H9 (cell line): Measurements from ENCODE around the gene EDIL3. TPM values are rescaled to one million over a fixed set of nuclear protein-coding genes. Genes with fewer than 3 reads are reported as not detected.
A peak's percentile ranks its signal among the peaks of the same experiment; 100 is the strongest.

Source experiments
- DNase-seq: peaks from one replicate; pipeline ENCODE4 v3.0.0-alpha.2; 2017
- H2AFZ ChIP-seq: one replicate; pipeline ENCODE4 v1.6.1; 2013; ENCODE audit warnings: mild to moderate bottlenecking, low read length, control low read depth, moderate library complexity
- H2AK5ac ChIP-seq: 2 replicates; pipeline ENCODE4 v1.6.1; 2013; ENCODE audit warnings: low read length, control low read depth, mixed read lengths; ENCODE audit not compliant: insufficient read length
- H2BK120ac ChIP-seq: one replicate; pipeline ENCODE4 v1.6.1; 2013; ENCODE audit warnings: low read depth, mild to moderate bottlenecking, low read length, control low read depth, inconsistent platforms; ENCODE audit not compliant: poor library complexity, severe bottlenecking
- H2BK12ac ChIP-seq: 2 replicates; pipeline ENCODE4 v1.6.1; 2013; ENCODE audit warnings: low read length, control low read depth, mixed read lengths, low read depth; ENCODE audit not compliant: insufficient read length
- H2BK15ac ChIP-seq: 2 replicates; pipeline ENCODE4 v1.6.1; 2013; ENCODE audit warnings: low read depth, low read length, control low read depth
- H2BK20ac ChIP-seq: one replicate; pipeline ENCODE4 v1.6.1; 2013; ENCODE audit warnings: low read depth, mild to moderate bottlenecking, low read length, control low read depth, inconsistent platforms; ENCODE audit not compliant: poor library complexity, severe bottlenecking
- H2BK5ac ChIP-seq: 2 replicates; pipeline ENCODE4 v1.6.1; 2013; ENCODE audit warnings: low read length, control low read depth, mixed read lengths; ENCODE audit not compliant: insufficient read length
- H3K14ac ChIP-seq: 2 replicates; pipeline ENCODE4 v1.6.1; 2013; ENCODE audit warnings: low read length, control low read depth; ENCODE audit not compliant: insufficient read depth
- H3K18ac ChIP-seq: 2 replicates; pipeline ENCODE4 v1.6.1; 2013; ENCODE audit warnings: low read depth, mild to moderate bottlenecking, mixed read lengths, low read length, control low read depth; ENCODE audit not compliant: insufficient read length
- H3K23ac ChIP-seq: 2 replicates; pipeline ENCODE4 v1.6.1; 2013; ENCODE audit warnings: low read length, control low read depth, mixed read lengths, low read depth; ENCODE audit not compliant: insufficient read length
- H3K23me2 ChIP-seq: 2 replicates; pipeline ENCODE4 v1.6.1; 2013; ENCODE audit warnings: low read depth, mild to moderate bottlenecking, mixed read lengths, low read length, control low read depth; ENCODE audit not compliant: insufficient read length, poor library complexity, severe bottlenecking
- H3K27ac ChIP-seq: 2 replicates; pipeline ENCODE4 v1.5.1; 2013; ENCODE audit warnings: low read length, control low read depth, mixed read lengths, low read depth; ENCODE audit not compliant: insufficient read length
- H3K27me3 ChIP-seq: 2 replicates; pipeline ENCODE4 v1.6.1; 2013; ENCODE audit warnings: low read length, control low read depth, inconsistent platforms; ENCODE audit not compliant: insufficient read depth
- H3K4ac ChIP-seq: 2 replicates; pipeline ENCODE4 v1.6.1; 2013; ENCODE audit warnings: low read depth, mild to moderate bottlenecking, control low read depth, inconsistent platforms, low read length, moderate library complexity
- H3K4me1 ChIP-seq: 2 replicates; pipeline ENCODE4 v1.6.1; 2013; ENCODE audit warnings: low read length, control low read depth, inconsistent platforms; ENCODE audit not compliant: insufficient read depth
- H3K4me2 ChIP-seq: 2 replicates; pipeline ENCODE4 v1.6.1; 2013; ENCODE audit warnings: low read length, control low read depth, mixed read lengths; ENCODE audit not compliant: insufficient read length, insufficient read depth
- H3K56ac ChIP-seq: 2 replicates; pipeline ENCODE4 v1.6.1; 2013; ENCODE audit warnings: low read depth, mild to moderate bottlenecking, mixed read lengths, low read length, control low read depth; ENCODE audit not compliant: insufficient read length
- H3K79me1 ChIP-seq: 2 replicates; pipeline ENCODE4 v1.6.1; 2013; ENCODE audit warnings: low read depth, mild to moderate bottlenecking, moderate library complexity, low read length, control low read depth, inconsistent platforms; ENCODE audit not compliant: insufficient read depth, poor library complexity, severe bottlenecking
- H3K79me2 ChIP-seq: 2 replicates; pipeline ENCODE4 v1.6.1; 2013; ENCODE audit warnings: low read length, control low read depth, inconsistent platforms; ENCODE audit not compliant: insufficient read depth
- H3K9ac ChIP-seq: 2 replicates; pipeline ENCODE4 v1.6.1; 2013; ENCODE audit warnings: low read length, control low read depth, mixed read lengths; ENCODE audit not compliant: insufficient read length; ENCODE audit errors: extremely low read depth
- H3K9me3 ChIP-seq: one replicate; pipeline ENCODE4 v1.6.1; 2013; ENCODE audit warnings: low read depth, low read length, inconsistent platforms; ENCODE audit not compliant: control insufficient read depth
- H3T11ph ChIP-seq: one replicate; pipeline ENCODE4 v1.6.1; 2013; ENCODE audit warnings: mild to moderate bottlenecking, low read length, control low read depth, inconsistent platforms
- H4K20me1 ChIP-seq: one replicate; pipeline ENCODE4 v1.6.1; 2013; ENCODE audit not compliant: control insufficient read depth, insufficient read length, insufficient read depth
- H4K5ac ChIP-seq: 2 replicates; pipeline ENCODE4 v1.6.1; 2013; ENCODE audit warnings: low read depth, mild to moderate bottlenecking, mixed read lengths, low read length, control low read depth; ENCODE audit not compliant: insufficient read length
- H4K8ac ChIP-seq: replicated peaks from 2 replicates; pipeline ENCODE4 v1.6.1; 2013; ENCODE audit warnings: low read length, control low read depth, mixed read lengths, low read depth; ENCODE audit not compliant: insufficient read length
- H4K91ac ChIP-seq: 2 replicates; pipeline ENCODE4 v1.6.1; 2013; ENCODE audit warnings: low read depth, mild to moderate bottlenecking, moderate library complexity, mixed read lengths, low read length, control low read depth; ENCODE audit not compliant: insufficient read length
- H3K27ac Mint-ChIP-seq, 3 experiments: 2 replicates in 2 of 3; 3 replicates in 1 of 3; pipeline ENCODE4 v1.8.0; 2020 to 2021; ENCODE audit warnings: mixed read lengths in 3 of 3, mild to moderate bottlenecking in 1 of 3, moderate library complexity in 1 of 3
- H3K27me3 Mint-ChIP-seq: 2 replicates; pipeline ENCODE4 v1.8.0; 2021; ENCODE audit warnings: low read depth, mild to moderate bottlenecking, moderate library complexity, mixed read lengths
- H3K36me3 Mint-ChIP-seq, 3 experiments: 2 replicates in 2 of 3; 3 replicates in 1 of 3; pipeline ENCODE4 v1.8.0; 2020 to 2021; ENCODE audit warnings: low read depth in 3 of 3, mixed read lengths in 3 of 3; ENCODE audit not compliant: insufficient read depth in 1 of 3
- H3K4me1 Mint-ChIP-seq, 2 experiments: 2 replicates each; pipeline ENCODE4 v1.8.0; 2020; ENCODE audit warnings: mixed read lengths in 2 of 2
- H3K4me3 Mint-ChIP-seq, 2 experiments: 2 replicates in 1 of 2; 3 replicates in 1 of 2; pipeline ENCODE4 v1.8.0; 2020 to 2021; ENCODE audit warnings: mild to moderate bottlenecking in 2 of 2, mixed read lengths in 2 of 2, moderate library complexity in 1 of 2
- H3K9me3 Mint-ChIP-seq, 2 experiments: 2 replicates in 1 of 2; 3 replicates in 1 of 2; pipeline ENCODE4 v1.8.0; 2020; ENCODE audit warnings: mild to moderate bottlenecking in 2 of 2, mixed read lengths in 2 of 2, moderate library complexity in 1 of 2
- CTCF ChIP-seq: fragments of 200-600 bp; sonication (generic); conservative IDR thresholded peaks from 3 replicates; pipeline ENCODE4 v1.8.0; 2021; ENCODE audit warnings: antibody characterized with exemption, mild to moderate bottlenecking
- WGBS: extraction: QIAGEN DNeasy Blood & Tissue Kit; methylation state at CpG from one replicate; pipeline ENCODE4 v1.1.7; 2013; ENCODE audit warnings: missing lambda C conversion rate, low lambda C conversion rate, mixed read lengths; ENCODE audit not compliant: insufficient read length; ENCODE audit errors: extremely low coverage; 5-methylcytosine and 5-hydroxymethylcytosine counted together
- total RNA-seq: library from RNA; stranded (reverse); gene quantifications from 2 replicates; pipeline ENCODE4 v1.2.1, GENCODE V29; 2021

The EDIL3 gene
- total RNA-seq, 1 experiment from 2014 or later: 61.9 TPM

GRCh38 chr5:84274585-84275468 lies 109.9 kb downstream of the EDIL3 start:
- no peak overlapping the region for H3K4ac ChIP-seq
- no peak overlapping the region for H4K8ac ChIP-seq
- H3K27ac ChIP-seq: no peak overlapping the region
- no peak overlapping the region for H3K18ac ChIP-seq
- no peak for DNase-seq
- H3K23me2 ChIP-seq: no peaks in the 10 kb centered on the region
- H2BK20ac ChIP-seq: no peak overlapping the region
- no peak overlapping the region for H3K9ac ChIP-seq
- no peak overlapping the region for H3K4me2 ChIP-seq
- no peak overlapping the region for H3K56ac ChIP-seq
- H3K79me1 ChIP-seq: peaks cover 3% of the 10 kb centered on the region
- peak; percentile 75 for TF ChIP-seq CTCF
- H3K27me3 Mint-ChIP-seq: no peaks in the 10 kb centered on the region
- no peak overlapping the region for H4K5ac ChIP-seq
- peaks cover 7 to 26% of the 10 kb centered on the region in 2 experiments; a peak in 3 of 4 replicates for H3K4me1 Mint-ChIP-seq
- no peaks in the 10 kb centered on the region for H4K20me1 ChIP-seq
- no peak overlapping the region for H2BK5ac ChIP-seq
- H3K4me1 ChIP-seq: 0 out of 2 replicates have a peak, but pooled peaks cover 3% of the 10 kb centered on the region
- no peaks in the 10 kb centered on the region for H3K9me3 Mint-ChIP-seq
- H2BK15ac ChIP-seq: no peak overlapping the region
- H3K9me3 ChIP-seq: no peaks in the 10 kb centered on the region
- H3K27me3 ChIP-seq: no peaks in the 10 kb centered on the region
- H2BK120ac ChIP-seq: no peak overlapping the region
- H2AK5ac ChIP-seq: no peak overlapping the region
- no peak overlapping the region; a peak in 1 of 7 replicates for H3K27ac Mint-ChIP-seq
- WGBS: no CpG with 5 or more reads among the region's 3 CpGs
- no peak overlapping the region for H4K91ac ChIP-seq
- H2AFZ ChIP-seq: no peak overlapping the region
- no peak overlapping the region for H3K4me3 Mint-ChIP-seq
- H2BK12ac ChIP-seq: no peak overlapping the region
- H3K79me2 ChIP-seq: peaks cover 2% of the 10 kb centered on the region; the same call in 1 of the 2 replicates
- H3K23ac ChIP-seq: no peak overlapping the region
- H3T11ph ChIP-seq: no peak overlapping the region
- no peaks in the 10 kb centered on the region; a peak in 1 of 7 replicates for H3K36me3 Mint-ChIP-seq
- no peak overlapping the region for H3K14ac ChIP-seq
